Mucosa of stomach (tissue), 1 donor: ENCODE measurements around the gene AVPR1B.

Source experiments
- H3K27me3 ChIP-seq: one replicate; pipeline ENCODE4 v1.7.0; 2013; ENCODE audit warnings: mild to moderate bottlenecking, low read length; ENCODE audit not compliant: control insufficient read depth, insufficient read depth
- H3K36me3 ChIP-seq: one replicate; pipeline ENCODE4 v1.7.0; 2013; ENCODE audit warnings: low read length; ENCODE audit not compliant: control insufficient read depth, insufficient read depth
- H3K4me1 ChIP-seq: one replicate; pipeline ENCODE4 v1.7.0; 2013; ENCODE audit warnings: mild to moderate bottlenecking, low read length; ENCODE audit not compliant: control insufficient read depth, insufficient read depth
- H3K4me3 ChIP-seq: one replicate; pipeline ENCODE4 v1.7.0; 2013; ENCODE audit warnings: low read length
- H3K9ac ChIP-seq: one replicate; pipeline ENCODE4 v1.7.0; 2013; ENCODE audit warnings: mild to moderate bottlenecking, low read length, moderate library complexity
- H3K9me3 ChIP-seq: one replicate; pipeline ENCODE4 v1.7.0; 2013; ENCODE audit warnings: mild to moderate bottlenecking, low read length, moderate library complexity; ENCODE audit not compliant: control insufficient read depth
- donor health status: Pancreatic carcinoma.

Gene AVPR1B

GRCh38 chr1:206097381-206097780 is 19.8 kb downstream of the AVPR1B start:
- no peaks in the 10 kb centered on the region for H3K36me3 ChIP-seq
- no peak overlapping the region for H3K4me3 ChIP-seq
- no peaks in the 10 kb centered on the region for H3K4me1 ChIP-seq
- H3K9me3 ChIP-seq = no peaks in the 10 kb centered on the region
- H3K27me3 ChIP-seq = no peaks in the 10 kb centered on the region
- H3K9ac ChIP-seq = no peak overlapping the region

GRCh38 chr1:206094024-206094423 is 23.2 kb downstream of the AVPR1B start:
- H3K4me1 ChIP-seq = no peaks in the 10 kb centered on the region
- no peaks in the 10 kb centered on the region for H3K9me3 ChIP-seq
- no peak overlapping the region for H3K9ac ChIP-seq
- no peak overlapping the region for H3K4me3 ChIP-seq
- H3K36me3 ChIP-seq = no peaks in the 10 kb centered on the region
- H3K27me3 ChIP-seq = no peaks in the 10 kb centered on the region

- Histone ChIP-seq H3K4me1 (no peaks in the 10 kb centered on the region), H3K9ac (no peak overlapping the region), H3K4me3 (no peak overlapping the region), H3K9me3 (no peaks in the 10 kb centered on the region), H3K27me3 (no peaks in the 10 kb centered on the region), H3K36me3 (no peaks in the 10 kb centered on the region)
These were observed 27.8 kb downstream of the AVPR1B start for GRCh38 chr1:206089341-206089740.

GRCh38 chr1:206087091-206087490 is 30.1 kb downstream of the AVPR1B start:
- H3K9me3 ChIP-seq = no peaks in the 10 kb centered on the region
- no peaks in the 10 kb centered on the region for H3K4me1 ChIP-seq
- H3K9ac ChIP-seq = no peak overlapping the region
- no peaks in the 10 kb centered on the region for H3K36me3 ChIP-seq
- no peaks in the 10 kb centered on the region for H3K27me3 ChIP-seq
- H3K4me3 ChIP-seq = no peak overlapping the region

DNA sequence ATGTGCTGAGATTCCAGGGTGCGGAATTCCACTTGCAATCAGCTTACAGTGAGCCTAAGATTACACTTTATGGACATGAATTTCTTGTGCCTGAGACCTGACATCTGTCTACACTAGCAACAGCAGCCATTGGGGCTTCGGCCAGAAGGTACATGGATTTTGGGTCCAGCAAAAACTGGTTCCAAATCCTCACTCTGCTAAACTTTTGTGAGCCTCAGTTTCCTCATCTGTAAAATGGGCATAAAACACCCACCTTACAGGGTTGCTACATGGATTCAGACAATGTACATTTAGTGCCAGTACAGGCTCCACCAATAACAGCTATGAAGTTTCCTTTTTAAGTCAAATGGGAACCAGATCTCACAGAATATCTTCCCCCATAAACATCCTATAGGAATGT is 33.4 kb downstream of the AVPR1B start:
- Histone ChIP-seq H3K36me3 (no peaks in the 10 kb centered on the region), H3K9ac (no peak overlapping the region), H3K4me3 (no peak overlapping the region), H3K4me1 (no peaks in the 10 kb centered on the region), H3K9me3 (no peaks in the 10 kb centered on the region), H3K27me3 (no peaks in the 10 kb centered on the region)

DNA sequence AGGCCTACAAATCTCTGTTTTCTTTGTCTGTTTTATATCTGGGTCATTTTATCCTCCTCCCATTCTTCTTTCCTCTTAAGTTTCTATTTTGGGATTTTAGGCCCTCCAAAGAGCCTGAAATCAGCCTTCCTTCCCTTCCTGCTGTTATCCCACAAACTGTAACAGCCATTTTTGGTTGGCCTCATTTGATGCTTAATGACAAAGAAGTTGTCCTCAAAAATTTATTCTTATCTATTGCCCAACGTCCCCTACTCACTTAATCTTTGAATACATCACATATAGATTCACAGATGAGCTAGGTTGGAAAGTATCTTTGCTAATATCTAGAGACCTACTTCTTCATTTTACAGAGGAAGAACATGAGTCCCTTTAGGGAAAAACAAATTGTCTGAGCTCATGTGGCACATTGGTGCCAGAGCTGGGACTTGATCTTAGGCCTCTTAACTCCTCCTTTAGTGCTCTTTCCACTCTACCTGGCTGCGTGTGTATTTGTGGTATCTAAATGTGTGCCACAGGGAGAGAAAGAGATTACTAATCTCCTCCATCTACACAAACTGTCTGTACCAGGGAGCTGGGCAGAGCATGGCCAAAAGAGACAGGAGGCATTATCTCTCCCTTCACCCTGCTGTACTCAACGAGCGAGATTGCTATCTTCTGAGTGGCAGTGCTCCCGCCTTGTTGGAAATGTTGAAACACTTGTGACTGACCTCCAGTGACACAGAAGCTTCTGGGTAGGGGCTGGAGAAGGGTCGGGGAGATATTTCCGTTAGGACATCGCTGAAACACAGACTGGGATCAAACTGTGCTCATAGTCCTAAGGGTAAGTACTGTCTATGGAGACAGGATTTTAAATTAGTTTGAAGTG is 34.1 kb downstream of the AVPR1B start:
- H3K9me3 ChIP-seq = no peaks in the 10 kb centered on the region
- no peaks in the 10 kb centered on the region for H3K4me1 ChIP-seq
- H3K4me3 ChIP-seq = no peak overlapping the region
- H3K36me3 ChIP-seq = no peaks in the 10 kb centered on the region
- no peaks in the 10 kb centered on the region for H3K27me3 ChIP-seq
- no peak overlapping the region for H3K9ac ChIP-seq

DNA sequence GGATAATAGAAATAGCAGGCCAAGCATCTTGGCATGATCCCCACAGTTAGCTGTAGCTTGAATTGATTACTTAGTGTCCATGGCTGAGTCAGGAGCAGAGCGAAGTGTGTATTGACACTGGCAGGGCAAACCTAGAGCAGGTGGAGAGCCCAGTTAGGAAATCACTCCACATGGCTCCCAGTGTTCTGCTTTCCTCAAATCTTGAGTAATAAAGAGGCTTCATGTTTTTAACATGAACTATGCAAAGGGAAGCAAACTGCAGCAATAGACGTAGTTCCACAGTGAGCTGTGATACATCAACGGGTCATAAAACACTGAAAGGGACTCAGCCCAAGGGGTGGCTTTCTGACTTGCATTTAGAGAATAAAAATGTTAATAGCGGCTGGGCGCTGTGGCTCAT is 35.3 kb downstream of the AVPR1B start:
- no peak overlapping the region for H3K4me3 ChIP-seq
- no peaks in the 10 kb centered on the region for H3K9me3 ChIP-seq
- H3K4me1 ChIP-seq = no peaks in the 10 kb centered on the region
- no peak overlapping the region for H3K9ac ChIP-seq
- H3K36me3 ChIP-seq = no peaks in the 10 kb centered on the region
- no peaks in the 10 kb centered on the region for H3K27me3 ChIP-seq

GRCh38 chr1:206080026-206080820 is 37.0 kb downstream of the AVPR1B start:
- H3K36me3 ChIP-seq = no peaks in the 10 kb centered on the region
- H3K4me3 ChIP-seq = no peak overlapping the region
- no peaks in the 10 kb centered on the region for H3K27me3 ChIP-seq
- no peaks in the 10 kb centered on the region for H3K9me3 ChIP-seq
- H3K9ac ChIP-seq = no peak overlapping the region
- H3K4me1 ChIP-seq = no peaks in the 10 kb centered on the region

GRCh38 chr1:206079135-206079534 is 38.1 kb downstream of the AVPR1B start:
- Histone ChIP-seq H3K9me3 (no peaks in the 10 kb centered on the region), H3K36me3 (no peaks in the 10 kb centered on the region), H3K9ac (no peak overlapping the region)

GRCh38 chr1:206075786-206076755 is 41.1 kb downstream of the AVPR1B start:
- H3K4me3 ChIP-seq = no peak overlapping the region
- no peaks in the 10 kb centered on the region for H3K4me1 ChIP-seq
- no peaks in the 10 kb centered on the region for H3K9me3 ChIP-seq
- no peaks in the 10 kb centered on the region for H3K27me3 ChIP-seq
- H3K36me3 ChIP-seq = no peaks in the 10 kb centered on the region
- no peak overlapping the region for H3K9ac ChIP-seq

More at GRCh38 chr1:206079135-206079534, 38.1 kb downstream of the AVPR1B start:
- Histone ChIP-seq H3K4me3 (no peak overlapping the region), H3K4me1 (no peaks in the 10 kb centered on the region), H3K27me3 (no peaks in the 10 kb centered on the region)

GRCh38 chr1:206074839-206075238 is 42.3 kb downstream of the AVPR1B start:
- no peaks in the 10 kb centered on the region for H3K9me3 ChIP-seq
- no peak overlapping the region for H3K9ac ChIP-seq
- H3K27me3 ChIP-seq = no peaks in the 10 kb centered on the region
- no peak overlapping the region for H3K4me3 ChIP-seq
- no peaks in the 10 kb centered on the region for H3K4me1 ChIP-seq
- H3K36me3 ChIP-seq = no peaks in the 10 kb centered on the region
